NB4 (cell line): Measurements from ENCODE around the gene PITPNM3.

Source experiments
- MYC ChIP-seq: IDR thresholded peaks from 2 replicates; pipeline ENCODE4 v1.6.1; 2011; ENCODE audit warnings: low read depth, low read length
- TF ChIP-seq, protein P1 (sequence below): IDR thresholded peaks from one replicate; pipeline ENCODE4 v1.5.1; 2012; ENCODE audit warnings: low read depth, low read length

DNA sequence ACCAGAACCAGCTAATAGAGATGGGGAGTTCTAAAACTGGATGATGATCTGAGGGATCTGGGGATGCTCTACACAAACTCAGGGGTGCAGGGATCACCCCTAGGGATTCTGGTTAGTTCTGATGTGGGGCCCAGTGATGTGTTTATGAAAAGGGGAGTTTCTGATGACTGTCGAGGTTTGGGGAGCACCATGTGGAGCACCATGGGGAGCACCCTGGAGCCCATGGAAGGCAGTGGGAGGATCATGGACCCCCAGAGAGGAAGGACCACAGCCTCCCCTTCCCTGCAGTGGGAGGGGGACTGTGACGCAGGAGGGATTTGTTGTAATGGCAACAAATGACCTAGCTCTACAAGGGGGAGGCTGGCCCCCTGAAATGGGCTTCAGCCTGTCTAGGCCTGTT lies 93.7 kb downstream of the PITPNM3 start:
- no peak for TF ChIP-seq MYC
- TF ChIP-seq, protein P1, sequence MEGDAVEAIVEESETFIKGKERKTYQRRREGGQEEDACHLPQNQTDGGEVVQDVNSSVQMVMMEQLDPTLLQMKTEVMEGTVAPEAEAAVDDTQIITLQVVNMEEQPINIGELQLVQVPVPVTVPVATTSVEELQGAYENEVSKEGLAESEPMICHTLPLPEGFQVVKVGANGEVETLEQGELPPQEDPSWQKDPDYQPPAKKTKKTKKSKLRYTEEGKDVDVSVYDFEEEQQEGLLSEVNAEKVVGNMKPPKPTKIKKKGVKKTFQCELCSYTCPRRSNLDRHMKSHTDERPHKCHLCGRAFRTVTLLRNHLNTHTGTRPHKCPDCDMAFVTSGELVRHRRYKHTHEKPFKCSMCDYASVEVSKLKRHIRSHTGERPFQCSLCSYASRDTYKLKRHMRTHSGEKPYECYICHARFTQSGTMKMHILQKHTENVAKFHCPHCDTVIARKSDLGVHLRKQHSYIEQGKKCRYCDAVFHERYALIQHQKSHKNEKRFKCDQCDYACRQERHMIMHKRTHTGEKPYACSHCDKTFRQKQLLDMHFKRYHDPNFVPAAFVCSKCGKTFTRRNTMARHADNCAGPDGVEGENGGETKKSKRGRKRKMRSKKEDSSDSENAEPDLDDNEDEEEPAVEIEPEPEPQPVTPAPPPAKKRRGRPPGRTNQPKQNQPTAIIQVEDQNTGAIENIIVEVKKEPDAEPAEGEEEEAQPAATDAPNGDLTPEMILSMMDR, result no peak
